DOHH2 (cell line): ENCODE measurements around the gene CPSF6.

Experiments used
- CTCF ChIP-seq: fragments of 200-600 bp; sonication (generic); IDR thresholded peaks from one replicate; pipeline ENCODE4 v1.5.1; 2014; ENCODE audit warnings: antibody characterized with exemption, mild to moderate bottlenecking, low read depth, low read length; ENCODE audit not compliant: poor library complexity, severe bottlenecking
- EZH2phosphoT487 ChIP-seq: fragments of 200-600 bp; sonication (generic); IDR thresholded peaks from 2 replicates; pipeline ENCODE4 v1.6.1; 2017; ENCODE audit warnings: borderline replicate concordance, mild to moderate bottlenecking, antibody characterized with exemption, low read length, moderate library complexity, mixed read lengths

GRCh38 chr12:69274861-69275260, 35.5 kb downstream of the CPSF6 start:
- TF ChIP-seq CTCF: no peak
- no peak for TF ChIP-seq EZH2phosphoT487
